A673 (cell line): ENCODE data around the gene CHST9. TPM values are rescaled to one million over a fixed set of nuclear protein-coding genes. Genes with fewer than 3 reads are reported as not detected.

Experiments used
- BruUV-seq: library from RNA; stranded (reverse); fragments of 400-500 nt; replicated peaks from 2 replicates; lab custom pipeline; 2021; lab: Mats Ljungman, UMichigan
- CTCF ChIA-PET: fragments of 300-600 bp; sonication (Branson Sonifier 250); formaldehyde crosslinking; loops from one replicate; lab custom pipeline; 2022; ENCODE audit warnings: antibody characterized with exemption; lab: Charles Lee
- POLR2A ChIA-PET: fragments of 300-600 bp; sonication (Branson Sonifier 250); formaldehyde crosslinking; loops from one replicate; lab custom pipeline; 2022; ENCODE audit warnings: antibody characterized with exemption; ENCODE audit not compliant: low non-redundant PET; lab: Charles Lee
- DNase-seq: peaks from one replicate; pipeline ENCODE4 v3.0.0-alpha.2; 2015; ENCODE audit warnings: low spot score
- H3K27ac ChIP-seq: fragments of 200-600 bp; sonication (generic); 2 replicates; pipeline ENCODE4 v1.5.1; 2016; ENCODE audit warnings: mixed run types, low read depth, mild to moderate bottlenecking, mixed read lengths, antibody characterized with exemption, low read length; ENCODE audit not compliant: poor library complexity, severe bottlenecking
- H3K27me3 ChIP-seq: fragments of 200-600 bp; sonication (generic); replicated peaks from 2 replicates; pipeline ENCODE4 v1.6.1; 2017; ENCODE audit warnings: mixed run types, low read depth, mild to moderate bottlenecking, mixed read lengths, antibody characterized with exemption, low read length; ENCODE audit not compliant: insufficient read depth, poor library complexity
- H3K36me3 ChIP-seq: fragments of 200-600 bp; sonication (generic); 2 replicates; pipeline ENCODE4 v1.6.1; 2016; ENCODE audit warnings: mixed run types, mild to moderate bottlenecking, mixed read lengths, antibody characterized with exemption, low read length; ENCODE audit not compliant: insufficient read depth, poor library complexity, severe bottlenecking
- H3K4me1 ChIP-seq: fragments of 200-600 bp; sonication (generic); 2 replicates; pipeline ENCODE4 v1.6.1; 2017; ENCODE audit warnings: mixed run types, mild to moderate bottlenecking, mixed read lengths, antibody characterized with exemption, low read length; ENCODE audit not compliant: insufficient read depth, poor library complexity, severe bottlenecking
- H3K4me3 ChIP-seq: fragments of 200-600 bp; sonication (generic); 2 replicates; pipeline ENCODE4 v1.5.1; 2016; ENCODE audit warnings: low read depth, mixed run types, mild to moderate bottlenecking, mixed read lengths, low read length; ENCODE audit not compliant: poor library complexity, severe bottlenecking
- H3K9me3 ChIP-seq: fragments of 200-600 bp; sonication (generic); 2 replicates; pipeline ENCODE4 v1.6.1; 2016; ENCODE audit warnings: mixed run types, low read depth, mild to moderate bottlenecking, mixed read lengths, antibody characterized with exemption, low read length; ENCODE audit not compliant: poor library complexity, severe bottlenecking
- EZH2 ChIP-seq: fragments of 200-600 bp; sonication (generic); IDR thresholded peaks from 2 replicates; pipeline ENCODE4 v1.6.1; 2017; ENCODE audit warnings: borderline replicate concordance, low read depth, mild to moderate bottlenecking, mixed read lengths, antibody characterized with exemption, low read length; ENCODE audit not compliant: poor library complexity, severe bottlenecking
- intact Hi-C: fragments of 100-400 bp; cut with micrococcal nuclease; formaldehyde crosslinking; loops from one replicate; pipeline ENCODE4 v1.10.0; 2022; ENCODE audit not compliant: unreplicated experiment
- total RNA-seq: library from RNA; stranded (reverse); gene quantifications from 2 replicates; pipeline ENCODE4 v1.2.3, GENCODE V29; 2021
- TF ChIP-seq, protein P1 (sequence below): fragments of 300-800, 200-600 bp; sonication (generic); conservative IDR thresholded peaks from 2 replicates; pipeline ENCODE4 v1.5.1; 2017; ENCODE audit warnings: low read depth, mild to moderate bottlenecking, antibody characterized with exemption, low read length, moderate library complexity, mixed read lengths

Gene CHST9
- total RNA-seq, 1 experiment from 2014 or later, result not detected

DNA sequence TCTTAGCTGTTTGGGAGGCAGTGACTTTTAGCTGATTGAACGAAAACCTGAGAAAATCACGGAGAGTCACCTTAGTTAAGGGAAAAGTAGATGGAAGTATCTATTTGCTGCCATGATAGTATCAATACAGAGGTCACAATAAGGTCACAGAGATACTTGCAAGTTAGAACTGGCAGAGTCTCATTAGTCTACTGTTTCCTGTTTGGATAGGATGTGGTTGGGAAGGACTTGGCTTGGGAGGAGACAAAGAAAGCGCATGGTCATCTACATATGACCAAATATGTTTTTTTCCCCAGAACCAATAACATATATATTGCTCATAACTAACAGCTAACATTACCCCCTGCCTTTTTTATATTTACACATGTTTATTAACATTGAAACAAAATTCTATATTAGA is 241.2 kb downstream of the CHST9 start:
- no peak overlapping the region for H3K4me3 ChIP-seq
- H3K9me3 ChIP-seq, result no peaks in the 10 kb centered on the region
- ChIA-PET POLR2A (no interaction called here), CTCF (no interaction called here)
- DNase-seq, result no peak
- TF ChIP-seq EZH2, result no peak
- TF ChIP-seq, protein P1, sequence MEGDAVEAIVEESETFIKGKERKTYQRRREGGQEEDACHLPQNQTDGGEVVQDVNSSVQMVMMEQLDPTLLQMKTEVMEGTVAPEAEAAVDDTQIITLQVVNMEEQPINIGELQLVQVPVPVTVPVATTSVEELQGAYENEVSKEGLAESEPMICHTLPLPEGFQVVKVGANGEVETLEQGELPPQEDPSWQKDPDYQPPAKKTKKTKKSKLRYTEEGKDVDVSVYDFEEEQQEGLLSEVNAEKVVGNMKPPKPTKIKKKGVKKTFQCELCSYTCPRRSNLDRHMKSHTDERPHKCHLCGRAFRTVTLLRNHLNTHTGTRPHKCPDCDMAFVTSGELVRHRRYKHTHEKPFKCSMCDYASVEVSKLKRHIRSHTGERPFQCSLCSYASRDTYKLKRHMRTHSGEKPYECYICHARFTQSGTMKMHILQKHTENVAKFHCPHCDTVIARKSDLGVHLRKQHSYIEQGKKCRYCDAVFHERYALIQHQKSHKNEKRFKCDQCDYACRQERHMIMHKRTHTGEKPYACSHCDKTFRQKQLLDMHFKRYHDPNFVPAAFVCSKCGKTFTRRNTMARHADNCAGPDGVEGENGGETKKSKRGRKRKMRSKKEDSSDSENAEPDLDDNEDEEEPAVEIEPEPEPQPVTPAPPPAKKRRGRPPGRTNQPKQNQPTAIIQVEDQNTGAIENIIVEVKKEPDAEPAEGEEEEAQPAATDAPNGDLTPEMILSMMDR, result no peak
- intact Hi-C loops, result no loop called here
- H3K27ac ChIP-seq, result no peak overlapping the region
- no TSS peak for BruUV-seq
- no peaks in the 10 kb centered on the region for H3K36me3 ChIP-seq
- H3K27me3 ChIP-seq, result no peaks in the 10 kb centered on the region
- H3K4me1 ChIP-seq, result no peaks in the 10 kb centered on the region

DNA sequence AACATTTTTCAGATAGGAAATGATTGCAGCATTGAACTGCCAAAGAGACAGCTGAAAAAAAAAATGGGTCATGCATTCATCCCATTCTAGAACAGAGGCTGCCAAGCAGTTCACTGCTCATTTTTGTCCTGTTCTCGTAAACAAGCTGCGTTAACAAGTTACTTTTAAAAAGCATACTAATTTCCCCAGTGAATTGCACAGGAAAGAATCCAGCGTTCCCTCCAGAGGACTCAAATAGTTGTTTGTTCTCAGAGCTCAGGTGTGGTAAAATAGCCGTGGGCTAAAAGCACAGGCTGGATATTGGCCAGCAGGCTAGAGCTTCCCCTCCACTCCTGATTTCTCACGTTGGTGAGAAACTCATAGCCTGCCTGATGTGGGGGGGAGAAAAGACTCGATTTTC is 243.5 kb downstream of the CHST9 start:
- intact Hi-C loops, result no loop called here
- POLR2A ChIA-PET, result no interaction called here

DNA sequence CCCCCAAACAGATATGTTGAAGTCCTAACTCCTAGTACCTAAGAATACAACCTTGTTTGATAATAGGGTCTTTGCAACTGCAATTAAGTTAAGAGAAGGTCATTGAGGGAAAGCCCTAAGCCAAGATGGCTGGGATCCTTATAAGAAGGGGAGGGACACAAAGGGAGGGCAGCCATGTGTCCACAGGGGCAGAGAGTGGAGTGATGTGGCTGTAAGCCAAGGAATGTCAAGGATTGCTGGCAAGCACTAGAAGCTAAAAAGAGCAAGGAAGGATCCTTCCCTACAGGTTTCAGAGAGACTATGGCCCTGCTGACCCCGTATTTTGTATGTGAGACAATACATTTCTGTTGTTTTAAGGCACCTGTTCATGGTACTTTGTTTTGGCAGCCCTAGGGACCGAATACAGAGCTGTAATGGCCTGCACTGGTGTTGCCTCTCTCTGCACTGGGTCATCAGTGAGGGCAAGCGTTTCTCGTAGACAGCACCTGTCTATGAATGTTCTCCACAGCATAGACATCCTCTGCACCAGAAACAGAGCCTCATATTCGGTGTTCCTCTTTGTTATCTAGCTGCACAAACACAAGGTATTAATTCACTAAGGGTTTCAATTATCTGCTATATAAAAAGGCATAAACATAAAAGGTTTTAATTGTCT is 244.2 kb downstream of the CHST9 start:
- no peaks in the 10 kb centered on the region for H3K27me3 ChIP-seq
- no peak for TF ChIP-seq EZH2
- TF ChIP-seq, protein P1, result no peak
- DNase-seq, result no peak
- H3K4me1 ChIP-seq, result no peaks in the 10 kb centered on the region
- intact Hi-C loops, result no loop called here
- ChIA-PET CTCF (no interaction called here), POLR2A (no interaction called here)
- H3K27ac ChIP-seq, result no peak overlapping the region
- no TSS peak for BruUV-seq
- no peaks in the 10 kb centered on the region for H3K9me3 ChIP-seq
- no peaks in the 10 kb centered on the region for H3K36me3 ChIP-seq
- H3K4me3 ChIP-seq, result no peak overlapping the region

More for the DNA sequence above, 243.5 kb downstream of the CHST9 start:
- no TSS peak for BruUV-seq
- H3K36me3 ChIP-seq, result no peaks in the 10 kb centered on the region
- no peak overlapping the region for H3K4me3 ChIP-seq
- CTCF ChIA-PET, result no interaction called here
- no peak for DNase-seq
- no peaks in the 10 kb centered on the region for H3K27me3 ChIP-seq
- H3K4me1 ChIP-seq, result no peaks in the 10 kb centered on the region
- no peak overlapping the region for H3K27ac ChIP-seq
- H3K9me3 ChIP-seq, result no peaks in the 10 kb centered on the region
- TF ChIP-seq, protein P1, result no peak
- no peak for TF ChIP-seq EZH2
